COR-L47 (cell line): ENCODE measurements around the gene G6PD.
"Not testable (repeated sequence)": the region's sequence is repeated elsewhere in the genome, so short reads cannot be mapped to it uniquely, and the experiment has no call there.

Experiments used
- DNase-seq: peaks from one replicate; lab custom pipeline; 2025; lab: John Stamatoyannopoulos, UW

G6PD gene

GRCh38 chrX:154515090-154515965 is 31.3 kb downstream of the G6PD start:
- DNase-seq = no peak

GRCh38 chrX:154513716-154514115 is 32.9 kb downstream of the G6PD start:
- DNase-seq = no peak

- DNase-seq = no peak
Measured at GRCh38 chrX:154512879-154513553, 33.6 kb downstream of the G6PD start.

GRCh38 chrX:154511761-154512160 is 34.9 kb downstream of the G6PD start:
- DNase-seq = no peak

- DNase-seq = no peak
Measured at GRCh38 chrX:154509455-154509854, 37.2 kb downstream of the G6PD start.

GRCh38 chrX:154508384-154508745 is 38.3 kb downstream of the G6PD start:
- no peak for DNase-seq

- DNase-seq = no peak
Measured at GRCh38 chrX:154507673-154508383, 38.8 kb downstream of the G6PD start.

GRCh38 chrX:154506483-154507332 is 39.9 kb downstream of the G6PD start:
- no peak for DNase-seq

- no peak for DNase-seq
Measured at GRCh38 chrX:154505734-154506133, 40.9 kb downstream of the G6PD start.

GRCh38 chrX:154502989-154503388 is 43.7 kb downstream of the G6PD start:
- DNase-seq = no peak

- DNase-seq = no peak
Measured at GRCh38 chrX:154502098-154502497, 44.5 kb downstream of the G6PD start.

GRCh38 chrX:154501423-154501822 is 45.2 kb downstream of the G6PD start:
- not testable (repeated sequence) for DNase-seq

- not testable (repeated sequence) for DNase-seq
Measured at GRCh38 chrX:154496591-154497137, 50.0 kb downstream of the G6PD start.

GRCh38 chrX:154495472-154495922 is 51.1 kb downstream of the G6PD start:
- DNase-seq = no peak

- DNase-seq = no peak
Measured at GRCh38 chrX:154494715-154495114, 51.9 kb downstream of the G6PD start.

GRCh38 chrX:154490414-154491083 is 56.1 kb downstream of the G6PD start, which contains the start of gene SLC10A3:
Gene SLC10A3 (minus strand): TSS chrX:154490629. CDS start chrX:154488940, 1,689 bp downstream.
- peak; percentile 83 for DNase-seq

- no peak for DNase-seq
Measured at GRCh38 chrX:154490021-154490413, 56.6 kb downstream of the G6PD start.

GRCh38 chrX:154489182-154489581 is 57.5 kb downstream of the G6PD start:
- no peak for DNase-seq

- DNase-seq = no peak
Measured at GRCh38 chrX:154488336-154489075, 58.1 kb downstream of the G6PD start.
